Rectal smooth muscle tissue (tissue), 1 donor: ENCODE measurements around the gene AGTPBP1.

Experiments
- H3K27ac ChIP-seq: one replicate; pipeline ENCODE4 v1.7.0; 2013; ENCODE audit warnings: low read depth, low read length, inconsistent platforms
- H3K27me3 ChIP-seq: one replicate; pipeline ENCODE4 v1.7.0; 2013; ENCODE audit warnings: low read length; ENCODE audit not compliant: control insufficient read depth, insufficient read depth
- H3K36me3 ChIP-seq: one replicate; pipeline ENCODE4 v1.7.0; 2013; ENCODE audit warnings: low read length; ENCODE audit not compliant: control insufficient read depth, insufficient read depth
- H3K4me1 ChIP-seq: one replicate; pipeline ENCODE4 v1.7.0; 2013; ENCODE audit warnings: low read length; ENCODE audit not compliant: control insufficient read depth, insufficient read depth
- H3K4me3 ChIP-seq: one replicate; pipeline ENCODE4 v1.7.0; 2013; ENCODE audit warnings: low read length
- H3K9ac ChIP-seq: one replicate; pipeline ENCODE4 v1.7.0; 2013; ENCODE audit warnings: low read length

AGTPBP1 gene

GRCh38 chr9:85713897-85714296, 27.9 kb downstream of the AGTPBP1 start:
- Histone ChIP-seq H3K36me3 (no peaks in the 10 kb centered on the region), H3K4me1 (no peaks in the 10 kb centered on the region), H3K4me3 (no peak overlapping the region), H3K9ac (no peak overlapping the region), H3K27ac (no peak overlapping the region), H3K27me3 (no peaks in the 10 kb centered on the region)

GRCh38 chr9:85704744-85705143, 37.0 kb downstream of the AGTPBP1 start:
- Histone ChIP-seq H3K27me3 (no peaks in the 10 kb centered on the region), H3K4me3 (no peak overlapping the region), H3K9ac (no peak overlapping the region), H3K27ac (no peak overlapping the region), H3K36me3 (no peaks in the 10 kb centered on the region), H3K4me1 (no peaks in the 10 kb centered on the region)

- Histone ChIP-seq H3K9ac (no peak overlapping the region), H3K27me3 (no peaks in the 10 kb centered on the region), H3K4me3 (no peak overlapping the region), H3K4me1 (no peaks in the 10 kb centered on the region), H3K36me3 (no peaks in the 10 kb centered on the region), H3K27ac (no peak overlapping the region)
Measured at GRCh38 chr9:85703398-85703797, 38.4 kb downstream of the AGTPBP1 start.

- H3K36me3 ChIP-seq: no peaks in the 10 kb centered on the region
- no peaks in the 10 kb centered on the region for H3K27me3 ChIP-seq
- H3K4me3 ChIP-seq: no peak overlapping the region
- no peak overlapping the region for H3K27ac ChIP-seq
- H3K9ac ChIP-seq: no peak overlapping the region
- no peaks in the 10 kb centered on the region for H3K4me1 ChIP-seq
Measured at GRCh38 chr9:85702726-85703289, 38.9 kb downstream of the AGTPBP1 start.

- no peak overlapping the region for H3K4me3 ChIP-seq
- no peaks in the 10 kb centered on the region for H3K27me3 ChIP-seq
- no peak overlapping the region for H3K27ac ChIP-seq
- no peak overlapping the region for H3K9ac ChIP-seq
- no peaks in the 10 kb centered on the region for H3K4me1 ChIP-seq
- H3K36me3 ChIP-seq: no peaks in the 10 kb centered on the region
Measured at GRCh38 chr9:85702191-85702590, 39.6 kb downstream of the AGTPBP1 start.

- Histone ChIP-seq H3K27ac (no peak overlapping the region), H3K27me3 (no peaks in the 10 kb centered on the region), H3K9ac (no peak overlapping the region), H3K4me1 (no peaks in the 10 kb centered on the region), H3K36me3 (no peaks in the 10 kb centered on the region), H3K4me3 (no peak overlapping the region)
Measured at GRCh38 chr9:85700330-85700729, 41.4 kb downstream of the AGTPBP1 start.

- Histone ChIP-seq H3K4me1 (no peaks in the 10 kb centered on the region), H3K36me3 (no peaks in the 10 kb centered on the region), H3K27ac (no peak overlapping the region), H3K4me3 (no peak overlapping the region), H3K27me3 (no peaks in the 10 kb centered on the region), H3K9ac (no peak overlapping the region)
Measured at GRCh38 chr9:85688361-85688760, 53.4 kb downstream of the AGTPBP1 start.

- Histone ChIP-seq H3K4me3 (no peak overlapping the region), H3K36me3 (no peaks in the 10 kb centered on the region), H3K4me1 (no peaks in the 10 kb centered on the region), H3K9ac (no peak overlapping the region), H3K27ac (no peak overlapping the region), H3K27me3 (no peaks in the 10 kb centered on the region)
Measured at GRCh38 chr9:85685081-85685480, 56.7 kb downstream of the AGTPBP1 start.

GRCh38 chr9:85676790-85677189, 65.0 kb downstream of the AGTPBP1 start:
- Histone ChIP-seq H3K4me3 (no peak overlapping the region), H3K27ac (no peak overlapping the region), H3K9ac (no peak overlapping the region), H3K36me3 (no peaks in the 10 kb centered on the region), H3K4me1 (no peaks in the 10 kb centered on the region), H3K27me3 (no peaks in the 10 kb centered on the region)

GRCh38 chr9:85667374-85667773, 74.4 kb downstream of the AGTPBP1 start:
- Histone ChIP-seq H3K4me1 (no peaks in the 10 kb centered on the region), H3K4me3 (no peak overlapping the region), H3K36me3 (no peaks in the 10 kb centered on the region), H3K27ac (no peak overlapping the region), H3K9ac (no peak overlapping the region), H3K27me3 (no peaks in the 10 kb centered on the region)

- no peak overlapping the region for H3K27ac ChIP-seq
- H3K36me3 ChIP-seq: no peaks in the 10 kb centered on the region
- no peak overlapping the region for H3K9ac ChIP-seq
- no peaks in the 10 kb centered on the region for H3K27me3 ChIP-seq
- H3K4me3 ChIP-seq: no peak overlapping the region
- H3K4me1 ChIP-seq: no peaks in the 10 kb centered on the region
Measured at GRCh38 chr9:85666086-85666485, 75.7 kb downstream of the AGTPBP1 start.

- Histone ChIP-seq H3K9ac (no peak overlapping the region), H3K27me3 (no peaks in the 10 kb centered on the region), H3K4me1 (no peaks in the 10 kb centered on the region), H3K36me3 (no peaks in the 10 kb centered on the region), H3K27ac (no peak overlapping the region), H3K4me3 (no peak overlapping the region)
Measured at GRCh38 chr9:85662573-85662972, 79.2 kb downstream of the AGTPBP1 start.

- no peaks in the 10 kb centered on the region for H3K4me1 ChIP-seq
- H3K27ac ChIP-seq: no peak overlapping the region
Measured at GRCh38 chr9:85658716-85659115, 83.0 kb downstream of the AGTPBP1 start.

More at GRCh38 chr9:85658716-85659115, 83.0 kb downstream of the AGTPBP1 start:
- Histone ChIP-seq H3K4me3 (no peak overlapping the region), H3K9ac (no peak overlapping the region), H3K27me3 (no peaks in the 10 kb centered on the region), H3K36me3 (no peaks in the 10 kb centered on the region)
